ENCODE data around the gene HBG1. TPM values are rescaled to one million over a fixed set of nuclear protein-coding genes. Genes with fewer than 3 reads are reported as not detected.

Gene HBG1
- total RNA-seq, 1 donor from 2014 or later = not detected

- ATAC-seq = no peak
Observed at GRCh38 chr11:5241458-5241857, 8.2 kb downstream of the HBG1 start.

GRCh38 chr11:5240458-5240857, 9.2 kb downstream of the HBG1 start:
- Histone ChIP-seq H3K27me3 (ENCODE audit: low read depth) (no peaks in the 10 kb centered on the region), H3K4me1 (no peaks in the 10 kb centered on the region), H3K36me3 (no peaks in the 10 kb centered on the region), H3K9me3 (no peaks in the 10 kb centered on the region), H3K27ac (no peak overlapping the region), H3K4me3 (no peak overlapping the region)
- intact Hi-C loops (cut with DNase I) = no loop called here
- TF ChIP-seq CTCF (IDR thresholded peaks at IDR 0.05) = no peak
- ATAC-seq (no peak), DNase-seq (no peak)

More at GRCh38 chr11:5241458-5241857, 8.2 kb downstream of the HBG1 start:
- no peaks in the 10 kb centered on the region for H3K9me3 ChIP-seq
- TF ChIP-seq CTCF (IDR thresholded peaks at IDR 0.05) = no peak
- H3K36me3 ChIP-seq = no peaks in the 10 kb centered on the region
- no peak overlapping the region for H3K4me3 ChIP-seq
- H3K27me3 ChIP-seq (ENCODE audit: low read depth) = no peaks in the 10 kb centered on the region
- no peak for DNase-seq
- no peak overlapping the region for H3K27ac ChIP-seq
- intact Hi-C loops (cut with DNase I) = no loop called here
- no peaks in the 10 kb centered on the region for H3K4me1 ChIP-seq

- Histone ChIP-seq H3K27me3 (ENCODE audit: low read depth) (no peaks in the 10 kb centered on the region), H3K4me3 (no peak overlapping the region), H3K9me3 (no peaks in the 10 kb centered on the region), H3K27ac (no peak overlapping the region), H3K36me3 (no peaks in the 10 kb centered on the region), H3K4me1 (no peaks in the 10 kb centered on the region)
- no peak for ATAC-seq
- DNase-seq = no peak
- intact Hi-C loops (cut with DNase I) = no loop called here
- TF ChIP-seq CTCF (IDR thresholded peaks at IDR 0.05) = no peak
Observed at GRCh38 chr11:5240056-5240455, 9.6 kb downstream of the HBG1 start.

- no peak for TF ChIP-seq CTCF (IDR thresholded peaks at IDR 0.05)
- Histone ChIP-seq H3K27ac (no peak overlapping the region), H3K4me3 (no peak overlapping the region), H3K27me3 (ENCODE audit: low read depth) (no peaks in the 10 kb centered on the region), H3K4me1 (no peaks in the 10 kb centered on the region), H3K36me3 (no peaks in the 10 kb centered on the region), H3K9me3 (no peaks in the 10 kb centered on the region)
- DNase-seq = no peak
- intact Hi-C loops (cut with DNase I) = no loop called here
- ATAC-seq = no peak
Observed at GRCh38 chr11:5239046-5239445, 10.6 kb downstream of the HBG1 start.

GRCh38 chr11:5238486-5238885, 11.2 kb downstream of the HBG1 start:
- Histone ChIP-seq H3K36me3 (no peaks in the 10 kb centered on the region), H3K27me3 (ENCODE audit: low read depth) (no peaks in the 10 kb centered on the region), H3K9me3 (no peaks in the 10 kb centered on the region), H3K4me3 (no peak overlapping the region), H3K4me1 (no peaks in the 10 kb centered on the region), H3K27ac (no peak overlapping the region)
- ATAC-seq (no peak), DNase-seq (no peak)
- intact Hi-C loops (cut with DNase I) = no loop called here
- no peak for TF ChIP-seq CTCF (IDR thresholded peaks at IDR 0.05)

GRCh38 chr11:5237420-5237819, 12.2 kb downstream of the HBG1 start:
- intact Hi-C loops (cut with DNase I) = no loop called here
- Histone ChIP-seq H3K4me3 (no peak overlapping the region), H3K4me1 (no peaks in the 10 kb centered on the region), H3K27ac (no peak overlapping the region), H3K9me3 (no peaks in the 10 kb centered on the region), H3K36me3 (no peaks in the 10 kb centered on the region), H3K27me3 (ENCODE audit: low read depth) (no peaks in the 10 kb centered on the region)
- no peak for TF ChIP-seq CTCF (IDR thresholded peaks at IDR 0.05)
- no peak for DNase-seq
- no peak for ATAC-seq
